ENCODE results near the gene SELENOS. TPM values are rescaled to one million over a fixed set of nuclear protein-coding genes. Genes with fewer than 3 reads are reported as not detected.

SELENOS gene
- polyA plus RNA-seq, 2 of the 4 experiments (the other 2 are of a cell fraction): 97.9 to 184 TPM

GRCh38 chr15:101318147-101318819 is 41.0 kb upstream of the SELENOS start:
- FAIRE-seq: no peak
- TF ChIP-seq HMGXB4 (CRISPR knock-in tag; IDR thresholded peaks at IDR 0.05; ENCODE audit: borderline replicate concordance) (no peak), MAZ (IDR thresholded peaks at IDR 0.05; ENCODE audit: borderline replicate concordance, low read depth, low read length) (no peak), HOXA7 (CRISPR knock-in tag; IDR thresholded peaks at IDR 0.05) (no peak), CHD4 (IDR thresholded peaks at IDR 0.05; ENCODE audit: borderline replicate concordance) (no peak), KDM1A (IDR thresholded peaks at IDR 0.05; ENCODE audit: low read depth) (no peak), HDAC2 (IDR thresholded peaks at IDR 0.05) (no peak), RAD21 (conservative IDR thresholded peaks at IDR 0.05 in 1 of 2, IDR thresholded peaks at IDR 0.05 in 1 of 2) (no peak), CBX8 (IDR thresholded peaks at IDR 0.05) (no peak), KDM5A (IDR thresholded peaks at IDR 0.05) (no peak), RFX5 (IDR thresholded peaks at IDR 0.05) (no peak), HOXB13 (CRISPR knock-in tag; IDR thresholded peaks at IDR 0.05; ENCODE audit: low read depth) (no peak), POLR2AphosphoS2 (conservative IDR thresholded peaks at IDR 0.05; ENCODE audit: low read length) (no peak), PBX3 (IDR thresholded peaks at IDR 0.05) (no peak), CHD2 (IDR thresholded peaks at IDR 0.05; ENCODE audit: low read length, partially characterized antibody) (no peak), JUN (IDR thresholded peaks at IDR 0.05) (no peak), ATOH8 (CRISPR knock-in tag; IDR thresholded peaks at IDR 0.05; ENCODE audit: low read depth) (no peak), EP300 (IDR thresholded peaks at IDR 0.05) (no peak)
- CTCF ChIA-PET: interaction anchor here (1.1 to 5.6 kb wide), 6 partner anchors 13 to 323 kb away, joined by 3 to 27 read pairs (median 4); no protein-coding TSS in a partner anchor

GRCh38 chr15:101317336-101317872 is 40.1 kb upstream of the SELENOS start:
- ATAC-seq: no peak
- no peak for FAIRE-seq
- ChIA-PET POLR2A (no interaction called here), CTCF (interaction anchor here (0.7 to 5.6 kb wide), 7 partner anchors 12 to 627 kb away, joined by 3 to 27 read pairs (median 5); no protein-coding TSS in a partner anchor)
- TF ChIP-seq RFX5 (IDR thresholded peaks at IDR 0.05) (no peak), FOXS1 (CRISPR knock-in tag; IDR thresholded peaks at IDR 0.05) (no peak), EHF (CRISPR knock-in tag; IDR thresholded peaks at IDR 0.05) (no peak), BCL3 (IDR thresholded peaks at IDR 0.05) (no peak), BHLHE40 (IDR thresholded peaks at IDR 0.05; ENCODE audit: low read depth, low read length) (no peak), MAX (IDR thresholded peaks at IDR 0.05) (no peak), POLR2AphosphoS2 (conservative IDR thresholded peaks at IDR 0.05; ENCODE audit: low read length) (no peak), TP53 (CRISPR knock-in tag; IDR thresholded peaks at IDR 0.05) (no peak), KDM5A (IDR thresholded peaks at IDR 0.05) (no peak), NPAS2 (CRISPR knock-in tag; IDR thresholded peaks at IDR 0.05; ENCODE audit: borderline replicate concordance) (no peak), CBX8 (IDR thresholded peaks at IDR 0.05) (no peak), HOXB13 (CRISPR knock-in tag; IDR thresholded peaks at IDR 0.05; ENCODE audit: low read depth) (no peak), CHD4 (IDR thresholded peaks at IDR 0.05; ENCODE audit: borderline replicate concordance) (no peak), ZFP36 (IDR thresholded peaks at IDR 0.05; ENCODE audit: borderline replicate concordance, partially characterized antibody) (no peak), NR3C1 (IDR thresholded peaks at IDR 0.05) (no peak), PBX3 (IDR thresholded peaks at IDR 0.05) (no peak), EP300 (IDR thresholded peaks at IDR 0.05) (no peak), ESRRA (IDR thresholded peaks at IDR 0.05; ENCODE audit: borderline replicate concordance, low read length) (no peak), CEBPB (IDR thresholded peaks at IDR 0.05) (no peak), HEYL (CRISPR knock-in tag; IDR thresholded peaks at IDR 0.05) (no peak)
- 81% methylated on average over 6 of the region's 6 CpGs for WGBS (ENCODE audit: missing lambda C conversion rate)
- no peaks in the 10 kb centered on the region for H3K9me3 ChIP-seq
- H3K4me3 ChIP-seq: no peak overlapping the region
- H3K4me1 ChIP-seq: no peaks in the 10 kb centered on the region
- DNase-seq (ENCODE audit: low read depth in 1 of 2, low spot score in 1 of 2): no peak
- no peak overlapping the region for H3K27ac ChIP-seq
- H3K4me2 ChIP-seq: no peak overlapping the region

More at GRCh38 chr15:101318147-101318819, 41.0 kb upstream of the SELENOS start:
- Histone ChIP-seq H3K4me2 (no peak overlapping the region), H3K4me3 (no peak overlapping the region), H3K4me1 (no peaks in the 10 kb centered on the region), H3K27ac (no peak overlapping the region), H3K9me3 (no peaks in the 10 kb centered on the region)
- POLR2A ChIA-PET: no interaction called here
- WGBS (ENCODE audit: missing lambda C conversion rate): 80% methylated on average over 20 of the region's 20 CpGs
- DNase-seq (ENCODE audit: low read depth in 1 of 2, low spot score in 1 of 2) (no peak), ATAC-seq (no peak)
